DND-41 (cell line): Measurements from ENCODE around the gene CPED1.

ENCODE experiments used
- ATAC-seq: fragments of 200-7000 bp; cut with Tn5 transposase; 3 replicates; pipeline ENCODE4 v1.9.1; 2021; ENCODE audit warnings: low read depth; ENCODE audit not compliant: insufficient read depth
- DNase-seq: peaks from one replicate; pipeline ENCODE4 v3.0.0-alpha.2; 2020
- H2AFZ ChIP-seq: 2 replicates; pipeline ENCODE4 v1.6.0; 2012; ENCODE audit warnings: low read depth, low read length
- H3K27ac ChIP-seq: 2 replicates; pipeline ENCODE4 v1.5.1; 2012; ENCODE audit warnings: low read length, inconsistent platforms
- H3K27me3 ChIP-seq: fragments of 200-600 bp; sonication (generic); 2 replicates; pipeline ENCODE4 v1.6.0; 2012; ENCODE audit warnings: low read length, mild to moderate bottlenecking, inconsistent platforms; ENCODE audit not compliant: insufficient read depth, poor library complexity
- H3K36me3 ChIP-seq: 2 replicates; pipeline ENCODE4 v1.5.1; 2012; ENCODE audit warnings: low read length, inconsistent platforms; ENCODE audit not compliant: insufficient read depth
- H3K4me1 ChIP-seq: 2 replicates; pipeline ENCODE4 v1.5.1; 2012; ENCODE audit warnings: mild to moderate bottlenecking, low read length; ENCODE audit not compliant: insufficient read depth
- H3K4me2 ChIP-seq: 2 replicates; pipeline ENCODE4 v1.6.0; 2012; ENCODE audit warnings: mild to moderate bottlenecking, moderate library complexity, low read length, inconsistent platforms; ENCODE audit not compliant: insufficient read depth
- H3K4me3 ChIP-seq, 2 experiments: fragments of 200-600 bp in 1 of 2; shearing (Covaris generic) in 1 of 2; 2 replicates each; pipeline ENCODE4 v1.5.1; 2012 to 2016; ENCODE audit warnings: inconsistent platforms in 2 of 2, low read length in 2 of 2, mild to moderate bottlenecking in 2 of 2, low read depth in 1 of 2, moderate library complexity in 1 of 2
- H3K79me2 ChIP-seq: 2 replicates; pipeline ENCODE4 v1.6.0; 2012; ENCODE audit warnings: low read length, inconsistent platforms; ENCODE audit not compliant: insufficient read depth
- H3K9ac ChIP-seq: 2 replicates; pipeline ENCODE4 v1.6.0; 2012; ENCODE audit warnings: low read depth, mild to moderate bottlenecking, inconsistent platforms, low read length, moderate library complexity
- H3K9me3 ChIP-seq: 2 replicates; pipeline ENCODE4 v1.5.1; 2012; ENCODE audit warnings: low read length, moderate library complexity, mild to moderate bottlenecking, inconsistent platforms; ENCODE audit not compliant: insufficient read depth, severe bottlenecking
- H4K20me1 ChIP-seq: 2 replicates; pipeline ENCODE4 v1.6.0; 2012; ENCODE audit warnings: low read length; ENCODE audit not compliant: insufficient read depth
- EZH2 ChIP-seq: IDR thresholded peaks from 3 replicates; pipeline ENCODE4 v1.6.1; 2012; ENCODE audit warnings: borderline replicate concordance, low read depth, mild to moderate bottlenecking, moderate library complexity, low read length, inconsistent platforms; ENCODE audit not compliant: severe bottlenecking
- TF ChIP-seq, protein P1 (sequence below): IDR thresholded peaks from 2 replicates; pipeline ENCODE4 v1.5.1; 2012; ENCODE audit warnings: borderline replicate concordance, low read length, moderate library complexity, mild to moderate bottlenecking; ENCODE audit not compliant: poor library complexity, severe bottlenecking; ENCODE audit errors: extremely low read depth

CPED1 gene

DNA sequence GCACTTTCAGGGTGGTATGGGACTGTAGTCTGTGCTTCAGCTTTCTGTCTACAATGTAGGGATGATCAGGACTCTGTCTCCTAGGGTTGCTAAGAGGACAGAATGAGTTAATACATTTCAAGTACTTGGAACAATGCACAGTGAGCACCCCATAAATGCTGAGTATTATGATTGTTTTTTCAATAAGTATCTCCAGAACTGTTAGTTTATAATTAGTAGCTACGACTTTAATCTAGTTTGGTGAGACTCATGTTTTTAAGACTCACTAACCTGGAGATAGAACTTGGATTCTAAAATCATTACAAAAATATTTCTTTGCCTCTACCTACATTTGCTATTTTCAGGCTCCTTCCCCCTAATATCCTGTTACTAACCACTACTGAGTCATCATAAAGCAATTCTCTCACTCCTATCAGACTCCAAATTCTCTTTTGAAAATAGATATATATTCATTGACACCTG, 95.3 kb downstream of the CPED1 start:
- TF ChIP-seq, protein P1, sequence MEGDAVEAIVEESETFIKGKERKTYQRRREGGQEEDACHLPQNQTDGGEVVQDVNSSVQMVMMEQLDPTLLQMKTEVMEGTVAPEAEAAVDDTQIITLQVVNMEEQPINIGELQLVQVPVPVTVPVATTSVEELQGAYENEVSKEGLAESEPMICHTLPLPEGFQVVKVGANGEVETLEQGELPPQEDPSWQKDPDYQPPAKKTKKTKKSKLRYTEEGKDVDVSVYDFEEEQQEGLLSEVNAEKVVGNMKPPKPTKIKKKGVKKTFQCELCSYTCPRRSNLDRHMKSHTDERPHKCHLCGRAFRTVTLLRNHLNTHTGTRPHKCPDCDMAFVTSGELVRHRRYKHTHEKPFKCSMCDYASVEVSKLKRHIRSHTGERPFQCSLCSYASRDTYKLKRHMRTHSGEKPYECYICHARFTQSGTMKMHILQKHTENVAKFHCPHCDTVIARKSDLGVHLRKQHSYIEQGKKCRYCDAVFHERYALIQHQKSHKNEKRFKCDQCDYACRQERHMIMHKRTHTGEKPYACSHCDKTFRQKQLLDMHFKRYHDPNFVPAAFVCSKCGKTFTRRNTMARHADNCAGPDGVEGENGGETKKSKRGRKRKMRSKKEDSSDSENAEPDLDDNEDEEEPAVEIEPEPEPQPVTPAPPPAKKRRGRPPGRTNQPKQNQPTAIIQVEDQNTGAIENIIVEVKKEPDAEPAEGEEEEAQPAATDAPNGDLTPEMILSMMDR = no peak
- TF ChIP-seq EZH2 = no peak
- Histone ChIP-seq H3K27me3 (no peaks in the 10 kb centered on the region), H3K27ac (no peak overlapping the region), H4K20me1 (no peaks in the 10 kb centered on the region), H3K4me3 (no peak overlapping the region), H3K36me3 (no peaks in the 10 kb centered on the region), H3K79me2 (no peaks in the 10 kb centered on the region), H3K9ac (no peak overlapping the region), H3K9me3 (no peaks in the 10 kb centered on the region), H3K4me1 (no peaks in the 10 kb centered on the region), H3K4me2 (no peak overlapping the region), H2AFZ (no peak overlapping the region)
- ATAC-seq (no peak), DNase-seq (no peak)

DNA sequence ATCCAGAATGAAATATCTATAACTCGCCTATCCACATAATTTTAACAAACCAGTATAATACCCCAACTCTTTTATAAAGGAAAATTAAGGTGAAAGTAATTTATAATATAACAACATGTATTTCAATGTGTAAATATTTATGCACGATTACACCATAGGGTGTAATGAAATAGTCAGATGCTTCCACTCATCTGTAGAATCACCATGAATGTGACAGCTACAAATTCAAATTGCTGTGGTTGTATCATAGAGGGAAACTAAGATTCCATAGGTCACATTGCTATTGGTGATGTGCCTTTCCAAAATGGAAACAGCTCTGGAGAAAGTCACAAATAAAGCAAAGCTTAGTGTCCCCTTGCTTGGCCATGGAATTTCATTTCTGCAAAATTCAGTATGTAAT, 95.7 kb downstream of the CPED1 start:
- H3K4me3 ChIP-seq = no peak overlapping the region
- no peaks in the 10 kb centered on the region for H3K36me3 ChIP-seq
- DNase-seq (no peak), ATAC-seq (no peak)
- H3K79me2 ChIP-seq = no peaks in the 10 kb centered on the region
- H3K9ac ChIP-seq = no peak overlapping the region
- no peaks in the 10 kb centered on the region for H3K27me3 ChIP-seq
- H4K20me1 ChIP-seq = no peaks in the 10 kb centered on the region
- no peaks in the 10 kb centered on the region for H3K9me3 ChIP-seq
- no peak overlapping the region for H3K27ac ChIP-seq
- no peak for TF ChIP-seq EZH2
- TF ChIP-seq, protein P1 = no peak
- no peak overlapping the region for H3K4me2 ChIP-seq
- H3K4me1 ChIP-seq = no peaks in the 10 kb centered on the region
- H2AFZ ChIP-seq = no peak overlapping the region

DNA sequence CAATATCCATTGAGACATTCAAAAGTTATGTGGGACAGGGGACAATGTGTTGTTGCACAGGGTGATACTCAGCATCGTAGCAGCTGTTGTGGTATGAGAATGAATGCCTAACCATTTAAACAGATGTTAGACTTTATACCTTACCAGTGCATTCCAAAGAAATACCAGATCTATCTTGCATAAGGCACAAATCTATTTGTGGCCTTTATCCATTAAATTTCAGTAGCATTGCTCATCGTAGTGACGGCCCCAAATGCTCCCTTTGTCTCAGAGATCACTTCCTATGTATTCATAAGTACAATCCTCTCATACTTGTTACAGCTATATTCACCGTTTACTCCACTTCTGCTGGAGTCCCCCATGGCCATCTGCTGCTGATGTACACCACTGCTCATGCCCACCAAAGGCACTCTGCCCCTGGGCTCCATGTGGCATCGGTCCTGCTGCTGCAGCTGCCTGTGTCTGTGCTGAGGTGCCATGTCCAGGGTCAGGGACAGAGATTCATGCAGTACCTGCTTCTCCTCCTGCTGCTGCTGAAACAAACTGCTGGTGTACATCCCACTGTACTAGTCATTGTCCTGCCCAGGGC, 96.3 kb downstream of the CPED1 start:
- no peaks in the 10 kb centered on the region for H3K79me2 ChIP-seq
- H2AFZ ChIP-seq = no peak overlapping the region
- H3K4me2 ChIP-seq = no peak overlapping the region
- DNase-seq = no peak
- no peak for TF ChIP-seq EZH2
- TF ChIP-seq, protein P1 = no peak
- H3K9me3 ChIP-seq = no peaks in the 10 kb centered on the region
- no peak overlapping the region for H3K9ac ChIP-seq
- H4K20me1 ChIP-seq = no peaks in the 10 kb centered on the region
- no peaks in the 10 kb centered on the region for H3K4me1 ChIP-seq
- H3K36me3 ChIP-seq = no peaks in the 10 kb centered on the region
- H3K27me3 ChIP-seq = no peaks in the 10 kb centered on the region
- H3K27ac ChIP-seq = no peak overlapping the region
- H3K4me3 ChIP-seq = no peak overlapping the region
- no peak for ATAC-seq

DNA sequence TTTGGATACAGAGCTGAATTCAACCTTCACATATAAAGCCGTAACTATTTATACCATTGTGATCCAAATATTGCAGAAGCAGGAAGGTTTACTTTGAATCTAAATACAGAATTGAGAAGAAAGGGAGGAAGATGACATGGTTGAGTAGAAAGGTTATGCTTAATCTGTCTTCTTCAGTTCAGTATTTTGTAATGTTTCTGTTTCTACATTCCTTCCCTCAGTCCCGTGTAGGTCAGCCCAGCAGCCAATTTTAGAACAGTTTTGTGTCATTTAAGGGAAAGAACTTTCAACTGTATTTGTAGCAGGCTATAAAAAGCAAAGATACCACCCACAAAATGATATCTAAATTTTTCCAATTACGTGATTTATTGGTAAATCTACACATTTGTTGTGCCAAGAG, 97.4 kb downstream of the CPED1 start:
- H3K27ac ChIP-seq = no peak overlapping the region

More for the DNA sequence above, 97.4 kb downstream of the CPED1 start:
- H3K27me3 ChIP-seq = no peaks in the 10 kb centered on the region
- DNase-seq (no peak), ATAC-seq (no peak)
- H3K9ac ChIP-seq = no peak overlapping the region
- H4K20me1 ChIP-seq = no peaks in the 10 kb centered on the region
- no peaks in the 10 kb centered on the region for H3K36me3 ChIP-seq
- no peaks in the 10 kb centered on the region for H3K9me3 ChIP-seq
- TF ChIP-seq, protein P1 = no peak
- TF ChIP-seq EZH2 = no peak
- H3K4me2 ChIP-seq = no peak overlapping the region
- H3K79me2 ChIP-seq = no peaks in the 10 kb centered on the region
- no peak overlapping the region for H3K4me3 ChIP-seq
- no peaks in the 10 kb centered on the region for H3K4me1 ChIP-seq
- no peak overlapping the region for H2AFZ ChIP-seq
